ENCODE data around the gene TADA2B. TPM values are rescaled to one million over a fixed set of nuclear protein-coding genes. Genes with fewer than 3 reads are reported as not detected.

TADA2B gene
- total and polyA plus RNA-seq, 9 of the 15 experiments (the other 6 are each of a cell fraction or from before 2014, with no cell fraction given): 0.55 to 12.2 (median 7.5) TPM

DNA sequence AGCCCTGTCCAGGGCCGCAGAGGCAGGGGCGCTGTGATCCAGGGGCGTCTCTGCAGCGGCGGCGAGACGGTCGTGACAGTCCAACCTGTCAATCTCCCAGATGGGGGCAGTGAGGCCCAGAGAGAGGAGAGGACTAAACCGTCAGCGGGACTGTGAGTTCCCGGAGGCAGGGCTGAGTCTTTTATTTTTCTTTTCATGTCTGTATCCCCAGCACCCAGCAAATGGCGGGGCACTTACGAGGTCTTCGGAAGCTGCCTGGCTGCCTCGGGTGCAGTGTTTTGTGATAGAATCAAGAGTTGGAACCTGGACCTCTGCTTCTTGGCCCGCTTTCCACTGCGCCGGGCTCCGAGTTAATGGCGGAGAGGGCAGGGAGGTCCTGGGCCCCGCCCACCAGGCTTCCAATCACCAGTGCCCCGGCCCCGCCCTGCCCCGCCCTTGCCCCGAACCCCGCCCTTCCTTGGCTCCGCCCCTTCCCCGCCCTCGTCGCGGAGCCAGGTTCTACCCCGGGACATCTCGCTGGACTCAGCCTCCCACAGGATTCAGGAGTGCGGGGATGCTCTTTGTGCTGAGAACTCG lies 59.9 kb downstream of the TADA2B start (continued):
- TF ChIP-seq, protein P1, sequence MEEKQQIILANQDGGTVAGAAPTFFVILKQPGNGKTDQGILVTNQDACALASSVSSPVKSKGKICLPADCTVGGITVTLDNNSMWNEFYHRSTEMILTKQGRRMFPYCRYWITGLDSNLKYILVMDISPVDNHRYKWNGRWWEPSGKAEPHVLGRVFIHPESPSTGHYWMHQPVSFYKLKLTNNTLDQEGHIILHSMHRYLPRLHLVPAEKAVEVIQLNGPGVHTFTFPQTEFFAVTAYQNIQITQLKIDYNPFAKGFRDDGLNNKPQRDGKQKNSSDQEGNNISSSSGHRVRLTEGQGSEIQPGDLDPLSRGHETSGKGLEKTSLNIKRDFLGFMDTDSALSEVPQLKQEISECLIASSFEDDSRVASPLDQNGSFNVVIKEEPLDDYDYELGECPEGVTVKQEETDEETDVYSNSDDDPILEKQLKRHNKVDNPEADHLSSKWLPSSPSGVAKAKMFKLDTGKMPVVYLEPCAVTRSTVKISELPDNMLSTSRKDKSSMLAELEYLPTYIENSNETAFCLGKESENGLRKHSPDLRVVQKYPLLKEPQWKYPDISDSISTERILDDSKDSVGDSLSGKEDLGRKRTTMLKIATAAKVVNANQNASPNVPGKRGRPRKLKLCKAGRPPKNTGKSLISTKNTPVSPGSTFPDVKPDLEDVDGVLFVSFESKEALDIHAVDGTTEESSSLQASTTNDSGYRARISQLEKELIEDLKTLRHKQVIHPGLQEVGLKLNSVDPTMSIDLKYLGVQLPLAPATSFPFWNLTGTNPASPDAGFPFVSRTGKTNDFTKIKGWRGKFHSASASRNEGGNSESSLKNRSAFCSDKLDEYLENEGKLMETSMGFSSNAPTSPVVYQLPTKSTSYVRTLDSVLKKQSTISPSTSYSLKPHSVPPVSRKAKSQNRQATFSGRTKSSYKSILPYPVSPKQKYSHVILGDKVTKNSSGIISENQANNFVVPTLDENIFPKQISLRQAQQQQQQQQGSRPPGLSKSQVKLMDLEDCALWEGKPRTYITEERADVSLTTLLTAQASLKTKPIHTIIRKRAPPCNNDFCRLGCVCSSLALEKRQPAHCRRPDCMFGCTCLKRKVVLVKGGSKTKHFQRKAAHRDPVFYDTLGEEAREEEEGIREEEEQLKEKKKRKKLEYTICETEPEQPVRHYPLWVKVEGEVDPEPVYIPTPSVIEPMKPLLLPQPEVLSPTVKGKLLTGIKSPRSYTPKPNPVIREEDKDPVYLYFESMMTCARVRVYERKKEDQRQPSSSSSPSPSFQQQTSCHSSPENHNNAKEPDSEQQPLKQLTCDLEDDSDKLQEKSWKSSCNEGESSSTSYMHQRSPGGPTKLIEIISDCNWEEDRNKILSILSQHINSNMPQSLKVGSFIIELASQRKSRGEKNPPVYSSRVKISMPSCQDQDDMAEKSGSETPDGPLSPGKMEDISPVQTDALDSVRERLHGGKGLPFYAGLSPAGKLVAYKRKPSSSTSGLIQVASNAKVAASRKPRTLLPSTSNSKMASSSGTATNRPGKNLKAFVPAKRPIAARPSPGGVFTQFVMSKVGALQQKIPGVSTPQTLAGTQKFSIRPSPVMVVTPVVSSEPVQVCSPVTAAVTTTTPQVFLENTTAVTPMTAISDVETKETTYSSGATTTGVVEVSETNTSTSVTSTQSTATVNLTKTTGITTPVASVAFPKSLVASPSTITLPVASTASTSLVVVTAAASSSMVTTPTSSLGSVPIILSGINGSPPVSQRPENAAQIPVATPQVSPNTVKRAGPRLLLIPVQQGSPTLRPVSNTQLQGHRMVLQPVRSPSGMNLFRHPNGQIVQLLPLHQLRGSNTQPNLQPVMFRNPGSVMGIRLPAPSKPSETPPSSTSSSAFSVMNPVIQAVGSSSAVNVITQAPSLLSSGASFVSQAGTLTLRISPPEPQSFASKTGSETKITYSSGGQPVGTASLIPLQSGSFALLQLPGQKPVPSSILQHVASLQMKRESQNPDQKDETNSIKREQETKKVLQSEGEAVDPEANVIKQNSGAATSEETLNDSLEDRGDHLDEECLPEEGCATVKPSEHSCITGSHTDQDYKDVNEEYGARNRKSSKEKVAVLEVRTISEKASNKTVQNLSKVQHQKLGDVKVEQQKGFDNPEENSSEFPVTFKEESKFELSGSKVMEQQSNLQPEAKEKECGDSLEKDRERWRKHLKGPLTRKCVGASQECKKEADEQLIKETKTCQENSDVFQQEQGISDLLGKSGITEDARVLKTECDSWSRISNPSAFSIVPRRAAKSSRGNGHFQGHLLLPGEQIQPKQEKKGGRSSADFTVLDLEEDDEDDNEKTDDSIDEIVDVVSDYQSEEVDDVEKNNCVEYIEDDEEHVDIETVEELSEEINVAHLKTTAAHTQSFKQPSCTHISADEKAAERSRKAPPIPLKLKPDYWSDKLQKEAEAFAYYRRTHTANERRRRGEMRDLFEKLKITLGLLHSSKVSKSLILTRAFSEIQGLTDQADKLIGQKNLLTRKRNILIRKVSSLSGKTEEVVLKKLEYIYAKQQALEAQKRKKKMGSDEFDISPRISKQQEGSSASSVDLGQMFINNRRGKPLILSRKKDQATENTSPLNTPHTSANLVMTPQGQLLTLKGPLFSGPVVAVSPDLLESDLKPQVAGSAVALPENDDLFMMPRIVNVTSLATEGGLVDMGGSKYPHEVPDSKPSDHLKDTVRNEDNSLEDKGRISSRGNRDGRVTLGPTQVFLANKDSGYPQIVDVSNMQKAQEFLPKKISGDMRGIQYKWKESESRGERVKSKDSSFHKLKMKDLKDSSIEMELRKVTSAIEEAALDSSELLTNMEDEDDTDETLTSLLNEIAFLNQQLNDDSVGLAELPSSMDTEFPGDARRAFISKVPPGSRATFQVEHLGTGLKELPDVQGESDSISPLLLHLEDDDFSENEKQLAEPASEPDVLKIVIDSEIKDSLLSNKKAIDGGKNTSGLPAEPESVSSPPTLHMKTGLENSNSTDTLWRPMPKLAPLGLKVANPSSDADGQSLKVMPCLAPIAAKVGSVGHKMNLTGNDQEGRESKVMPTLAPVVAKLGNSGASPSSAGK (IDR thresholded peaks at IDR 0.05): no peak
- TF ChIP-seq MEIS2 (IDR thresholded peaks at IDR 0.05; ENCODE audit: partially characterized antibody) (peak; percentile 81), ZNF140 (CRISPR knock-in tag; IDR thresholded peaks at IDR 0.05) (no peak), ZBTB11 (CRISPR knock-in tag; IDR thresholded peaks at IDR 0.05) (no peak), TAF15 (IDR thresholded peaks at IDR 0.05; ENCODE audit: low read depth, low read length) (no peak), ZNF12 (CRISPR knock-in tag; IDR thresholded peaks at IDR 0.05) (0 out of 2 replicates have a peak, but pooled peaks have one; percentile 33)
- TF ChIP-seq, protein P2, sequence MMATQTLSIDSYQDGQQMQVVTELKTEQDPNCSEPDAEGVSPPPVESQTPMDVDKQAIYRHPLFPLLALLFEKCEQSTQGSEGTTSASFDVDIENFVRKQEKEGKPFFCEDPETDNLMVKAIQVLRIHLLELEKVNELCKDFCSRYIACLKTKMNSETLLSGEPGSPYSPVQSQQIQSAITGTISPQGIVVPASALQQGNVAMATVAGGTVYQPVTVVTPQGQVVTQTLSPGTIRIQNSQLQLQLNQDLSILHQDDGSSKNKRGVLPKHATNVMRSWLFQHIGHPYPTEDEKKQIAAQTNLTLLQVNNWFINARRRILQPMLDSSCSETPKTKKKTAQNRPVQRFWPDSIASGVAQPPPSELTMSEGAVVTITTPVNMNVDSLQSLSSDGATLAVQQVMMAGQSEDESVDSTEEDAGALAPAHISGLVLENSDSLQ (IDR thresholded peaks at IDR 0.05): peak; percentile 96

All from K562 (cell line).